Neural crest cell (in vitro differentiated cells): ENCODE measurements around the gene HSF4. TPM values are rescaled to one million over a fixed set of nuclear protein-coding genes. Genes with fewer than 3 reads are reported as not detected.

ENCODE experiments used
- DNase-seq: peaks from one replicate; pipeline ENCODE4 v3.0.0; 2021; ENCODE audit warnings: low read depth, mixed read lengths, low spot score
- H3K27ac Mint-ChIP-seq: one replicate; pipeline ENCODE4 v1.8.0; 2021; ENCODE audit warnings: mild to moderate bottlenecking, mixed read lengths; ENCODE audit not compliant: unreplicated experiment
- H3K27me3 Mint-ChIP-seq: 2 replicates; pipeline ENCODE4 v1.8.0; 2021; ENCODE audit warnings: low read depth, mild to moderate bottlenecking, mixed read lengths
- H3K36me3 Mint-ChIP-seq: 2 replicates; pipeline ENCODE4 v1.8.0; 2021; ENCODE audit warnings: low read depth, mild to moderate bottlenecking, mixed read lengths
- H3K4me1 Mint-ChIP-seq: 2 replicates; pipeline ENCODE4 v1.8.0; 2021; ENCODE audit warnings: mixed read lengths
- H3K4me3 Mint-ChIP-seq: one replicate; pipeline ENCODE4 v1.8.0; 2021; ENCODE audit warnings: mild to moderate bottlenecking, mixed read lengths
- H3K9me3 Mint-ChIP-seq: 2 replicates; pipeline ENCODE4 v1.8.0; 2021; ENCODE audit warnings: mixed read lengths
- microRNA-seq: library from miRNA; unstranded; fragments of <30 nt; microRNA quantifications from one replicate; pipeline ENCODE4, GENCODE V29; 2020
- total RNA-seq: library from RNA; stranded (reverse); gene quantifications from 2 replicates; pipeline ENCODE4 v1.2.1, GENCODE V29; 2021
- TF ChIP-seq, protein P1 (sequence below): fragments of 200-600 bp; sonication (generic); conservative IDR thresholded peaks from 2 replicates; pipeline ENCODE4 v1.5.0; 2021; ENCODE audit warnings: antibody characterized with exemption, mild to moderate bottlenecking

HSF4 gene
- total RNA-seq, 1 donor from 2014 or later = 1.3 TPM

- no peaks in the 10 kb centered on the region for H3K9me3 Mint-ChIP-seq
- no peak for DNase-seq
- H3K36me3 Mint-ChIP-seq = no peaks in the 10 kb centered on the region
- peaks cover 2% of the 10 kb centered on the region for H3K27me3 Mint-ChIP-seq
- TF ChIP-seq, protein P1, sequence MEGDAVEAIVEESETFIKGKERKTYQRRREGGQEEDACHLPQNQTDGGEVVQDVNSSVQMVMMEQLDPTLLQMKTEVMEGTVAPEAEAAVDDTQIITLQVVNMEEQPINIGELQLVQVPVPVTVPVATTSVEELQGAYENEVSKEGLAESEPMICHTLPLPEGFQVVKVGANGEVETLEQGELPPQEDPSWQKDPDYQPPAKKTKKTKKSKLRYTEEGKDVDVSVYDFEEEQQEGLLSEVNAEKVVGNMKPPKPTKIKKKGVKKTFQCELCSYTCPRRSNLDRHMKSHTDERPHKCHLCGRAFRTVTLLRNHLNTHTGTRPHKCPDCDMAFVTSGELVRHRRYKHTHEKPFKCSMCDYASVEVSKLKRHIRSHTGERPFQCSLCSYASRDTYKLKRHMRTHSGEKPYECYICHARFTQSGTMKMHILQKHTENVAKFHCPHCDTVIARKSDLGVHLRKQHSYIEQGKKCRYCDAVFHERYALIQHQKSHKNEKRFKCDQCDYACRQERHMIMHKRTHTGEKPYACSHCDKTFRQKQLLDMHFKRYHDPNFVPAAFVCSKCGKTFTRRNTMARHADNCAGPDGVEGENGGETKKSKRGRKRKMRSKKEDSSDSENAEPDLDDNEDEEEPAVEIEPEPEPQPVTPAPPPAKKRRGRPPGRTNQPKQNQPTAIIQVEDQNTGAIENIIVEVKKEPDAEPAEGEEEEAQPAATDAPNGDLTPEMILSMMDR = no peak
- no peak overlapping the region for H3K4me3 Mint-ChIP-seq
- H3K27ac Mint-ChIP-seq = no peak overlapping the region
- no peaks in the 10 kb centered on the region for H3K4me1 Mint-ChIP-seq
These were observed 48.9 kb downstream of the HSF4 start for GRCh38 chr16:67213197-67214019.

GRCh38 chr16:67215706-67216105 is 51.2 kb downstream of the HSF4 start:
- no peak for DNase-seq
- Mint-ChIP-seq H3K27ac (no peak overlapping the region), H3K4me1 (no peaks in the 10 kb centered on the region), H3K27me3 (no peaks in the 10 kb centered on the region), H3K36me3 (no peaks in the 10 kb centered on the region), H3K4me3 (no peak overlapping the region), H3K9me3 (no peaks in the 10 kb centered on the region)
- TF ChIP-seq, protein P1 = no peak

DNA sequence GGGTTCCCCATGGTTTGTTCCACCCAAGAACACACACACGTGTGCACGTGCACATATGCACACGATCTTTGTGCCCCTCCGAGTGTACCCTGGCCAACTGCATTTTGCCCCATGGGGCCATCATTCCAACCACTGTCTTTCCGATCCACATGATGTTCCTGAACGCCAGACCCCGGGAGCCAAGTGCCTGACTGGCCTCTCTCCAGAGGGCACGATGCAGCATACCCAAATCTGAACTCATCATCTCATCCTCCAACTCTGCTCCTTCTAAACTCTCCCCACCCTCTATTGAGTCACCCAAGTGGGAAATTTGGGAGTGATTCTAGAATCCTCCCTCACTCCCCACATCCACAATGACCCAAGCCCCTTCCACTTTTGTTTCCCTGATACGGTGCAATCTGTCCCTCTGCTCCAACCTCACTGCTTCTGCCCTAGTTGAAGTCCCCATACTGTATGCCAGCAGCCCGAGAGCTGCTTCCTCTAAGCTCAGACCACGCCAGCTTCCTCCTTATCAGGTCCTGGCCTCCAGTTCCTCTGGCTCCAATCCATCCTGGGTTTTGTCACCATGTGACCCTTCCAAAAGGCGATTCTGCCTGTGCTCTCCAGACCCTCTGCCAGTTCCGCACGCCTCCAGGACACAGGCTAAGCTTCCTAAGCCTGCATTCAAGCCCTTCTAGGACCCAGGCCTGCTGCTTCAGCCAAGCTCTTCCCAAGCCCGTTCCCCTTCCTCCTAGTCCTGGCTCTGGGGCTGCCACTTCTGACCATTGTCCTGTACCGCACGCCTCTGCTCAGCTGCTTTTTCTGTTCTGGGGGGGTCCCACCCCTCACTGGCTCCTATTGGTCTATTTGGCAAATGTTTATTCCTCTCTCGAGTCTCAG is 52.3 kb downstream of the HSF4 start:
- H3K27me3 Mint-ChIP-seq = no peaks in the 10 kb centered on the region
- TF ChIP-seq, protein P1 = no peak

More for the DNA sequence above, 52.3 kb downstream of the HSF4 start:
- Mint-ChIP-seq H3K9me3 (no peaks in the 10 kb centered on the region), H3K4me1 (no peaks in the 10 kb centered on the region), H3K4me3 (no peak overlapping the region), H3K36me3 (no peaks in the 10 kb centered on the region), H3K27ac (peak overlapping the region; percentile 8)
- no peak for DNase-seq

Small RNA genes lying within 50 kb of the gene (microRNA-seq; reads per million reads assigned to microRNA genes)
- 293 reads per million, percentile 71 among the genes with 10 or more reads in this experiment for gene MIR328

Other genes starting within 250 kb of the HSF4 start
- gene CDH16, start 245.9 kb upstream of the HSF4 start, total RNA-seq = not detected in 2 replicates
- 0.20 and 0.54 TPM in 2 replicates for gene RRAD, start 239.2 kb upstream of the HSF4 start, total RNA-seq
- 73.8 and 77.5 TPM in 2 replicates for gene CIAO2B, start 230.3 kb upstream of the HSF4 start, total RNA-seq
- gene CES2, start 229.2 kb upstream of the HSF4 start, total RNA-seq = 50.1 and 52.5 TPM in 2 replicates
- 2.4 and 3.2 TPM in 2 replicates for gene CES3, start 203.5 kb upstream of the HSF4 start, total RNA-seq
- 1.8 TPM in 2 replicates for gene CES4A, start 176.2 kb upstream of the HSF4 start, total RNA-seq
- 106 TPM in 2 replicates for gene CBFB, start 135.6 kb upstream of the HSF4 start, total RNA-seq
- 24.9 and 25.5 TPM in 2 replicates for gene PHAF1, start 54.8 kb upstream of the HSF4 start, total RNA-seq
- 4.5 and 5.1 TPM in 2 replicates for gene B3GNT9, start 13.7 kb upstream of the HSF4 start, total RNA-seq
- gene TRADD, start 4.8 kb upstream of the HSF4 start, total RNA-seq = 0.68 and 0.70 TPM in 2 replicates
- 0.44 TPM in 1 of 2 replicates, not detected in the other for gene FBXL8, start 4.8 kb upstream of the HSF4 start, total RNA-seq
- gene NOL3, start 5.8 kb downstream of the HSF4 start, total RNA-seq = 4.5 and 5.8 TPM in 2 replicates
- 90.9 and 97.7 TPM in 2 replicates for gene MATCAP1, start 19.2 kb downstream of the HSF4 start, total RNA-seq
- 0.30 and 0.44 TPM in 2 replicates for gene EXOC3L1, start 25.4 kb downstream of the HSF4 start, total RNA-seq
- gene E2F4, start 27.4 kb downstream of the HSF4 start, total RNA-seq = 89.7 and 97.0 TPM in 2 replicates
- 3.9 and 4.5 TPM in 2 replicates for gene ELMO3, start 34.4 kb downstream of the HSF4 start, total RNA-seq
- 35.7 and 36.1 TPM in 2 replicates for gene TMEM208, start 62.4 kb downstream of the HSF4 start, total RNA-seq
- 39.9 and 45.5 TPM in 2 replicates for gene FHOD1, start 82.7 kb downstream of the HSF4 start, total RNA-seq
- 3.3 and 4.4 TPM in 2 replicates for gene SLC9A5, start 84.2 kb downstream of the HSF4 start, total RNA-seq
- 3.7 and 4.0 TPM in 2 replicates for gene PLEKHG4, start 114.8 kb downstream of the HSF4 start, total RNA-seq
- gene KCTD19, start 162.0 kb downstream of the HSF4 start, total RNA-seq = 1.1 and 1.3 TPM in 2 replicates
- gene LRRC36, start 162.1 kb downstream of the HSF4 start, total RNA-seq = 0.21 TPM in 1 of 2 replicates, not detected in the other
- 3.4 and 4.7 TPM in 2 replicates for gene TPPP3, start 228.8 kb downstream of the HSF4 start, total RNA-seq